Measurements from ENCODE around the gene SLC1A7.

GRCh38 chr1:53155534-53155933 lies 13.1 kb upstream of the SLC1A7 start:
- TF ChIP-seq EP300 (IDR thresholded peaks at IDR 0.05) (no peak), POLR2A (IDR thresholded peaks at IDR 0.05) (no peak)

All from stomach (tissue), 4 donors.